ENCODE results near the gene MYO1B. TPM values are rescaled to one million over a fixed set of nuclear protein-coding genes. Genes with fewer than 3 reads are reported as not detected.
A peak's percentile ranks its signal among the peaks of the same experiment; 100 is the strongest.

Gene MYO1B
- total RNA-seq (2021; fragmentation: NEBNext Ultra II Directional; extraction: Animal tissue kit (Norgen Biotek cat#: 25700)): 100 to 1,000 TPM; 214 to 254 (median 236) TPM
- long read RNA-seq, full-length matches to known transcripts: 38 of 162 reads
- long read RNA-seq, partial matches to known transcripts: 79 of 162 reads
- long read RNA-seq, other reads (novel, unspliced or antisense): 45 of 162 reads

- DNase-seq: peak; percentile 45
- Mint-ChIP-seq H3K4me1 (ENCODE audit: low read depth) (peaks cover 40% of the 10 kb centered on the region), H3K4me3 (peak within 1 kb of the TSS; percentile 94), H3K27me3 (ENCODE audit: insufficient read depth) (no peaks in the 10 kb centered on the region; the same call in 1 of the 2 replicates), H3K27ac (peak within 1 kb of the TSS; percentile 79), H3K9me3 (no peaks in the 10 kb centered on the region), H3K36me3 (ENCODE audit: low read depth) (peaks cover 23% of the 10 kb centered on the region)
- TF ChIP-seq CTCF (IDR thresholded peaks at IDR 0.05): peak; percentile 81
Measured at GRCh38 chr2:191245046-191245868, at the start of gene MYO1B. Gene MYO1B, plus strand, starts transcription at chr2:191245404. Its CDS starts 31,492 bp downstream, at chr2:191276896.

- Mint-ChIP-seq H3K27me3 (ENCODE audit: insufficient read depth) (no peaks in the 10 kb centered on the region), H3K4me3 (no peak overlapping the region), H3K27ac (no peak overlapping the region), H3K4me1 (ENCODE audit: low read depth) (peaks cover 12% of the 10 kb centered on the region), H3K9me3 (no peaks in the 10 kb centered on the region), H3K36me3 (ENCODE audit: low read depth) (no peaks in the 10 kb centered on the region)
- no peak for TF ChIP-seq CTCF (IDR thresholded peaks at IDR 0.05)
- no peak for DNase-seq
Measured at GRCh38 chr2:191197096-191197495, 48.1 kb upstream of the MYO1B start.

DNA sequence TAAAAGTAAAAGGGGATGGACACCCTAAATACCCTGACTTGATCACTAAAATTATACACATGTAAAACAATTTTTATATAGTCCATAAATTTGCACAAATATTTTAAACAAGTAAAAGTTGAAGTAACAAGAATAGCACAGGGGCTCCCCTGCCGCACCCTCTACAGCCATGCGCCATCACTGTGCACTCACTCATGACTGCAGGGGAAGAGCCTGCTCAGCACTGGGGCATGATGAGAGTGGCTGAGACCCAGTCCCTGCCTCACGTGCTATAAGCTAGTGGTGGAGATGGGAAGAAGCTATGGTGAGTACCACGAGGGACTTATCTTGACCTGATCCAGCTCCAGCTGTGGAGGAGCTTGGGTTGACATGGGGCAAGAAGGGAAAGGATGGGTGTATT is 46.9 kb upstream of the MYO1B start:
- TF ChIP-seq CTCF (IDR thresholded peaks at IDR 0.05): no peak
- H3K4me3 Mint-ChIP-seq: no peak overlapping the region
- no peaks in the 10 kb centered on the region for H3K27me3 Mint-ChIP-seq (ENCODE audit: insufficient read depth)
- DNase-seq: no peak
- H3K9me3 Mint-ChIP-seq: peaks cover 8% of the 10 kb centered on the region
- H3K4me1 Mint-ChIP-seq (ENCODE audit: low read depth): peaks cover 23% of the 10 kb centered on the region
- H3K36me3 Mint-ChIP-seq (ENCODE audit: low read depth): peaks cover 6% of the 10 kb centered on the region; the same call in 1 of the 2 replicates
- no peak overlapping the region for H3K27ac Mint-ChIP-seq

- no peak for DNase-seq
- peaks cover 27% of the 10 kb centered on the region for H3K4me1 Mint-ChIP-seq (ENCODE audit: low read depth)
- peaks cover 15% of the 10 kb centered on the region for H3K9me3 Mint-ChIP-seq
- no peak for TF ChIP-seq CTCF (IDR thresholded peaks at IDR 0.05)
- H3K36me3 Mint-ChIP-seq (ENCODE audit: low read depth): peaks cover 6% of the 10 kb centered on the region; the same call in 1 of the 2 replicates
- no peak overlapping the region for H3K27ac Mint-ChIP-seq
- H3K4me3 Mint-ChIP-seq: no peak overlapping the region
- H3K27me3 Mint-ChIP-seq (ENCODE audit: insufficient read depth): no peaks in the 10 kb centered on the region
Measured at GRCh38 chr2:191199929-191200512, 45.2 kb upstream of the MYO1B start.

DNA sequence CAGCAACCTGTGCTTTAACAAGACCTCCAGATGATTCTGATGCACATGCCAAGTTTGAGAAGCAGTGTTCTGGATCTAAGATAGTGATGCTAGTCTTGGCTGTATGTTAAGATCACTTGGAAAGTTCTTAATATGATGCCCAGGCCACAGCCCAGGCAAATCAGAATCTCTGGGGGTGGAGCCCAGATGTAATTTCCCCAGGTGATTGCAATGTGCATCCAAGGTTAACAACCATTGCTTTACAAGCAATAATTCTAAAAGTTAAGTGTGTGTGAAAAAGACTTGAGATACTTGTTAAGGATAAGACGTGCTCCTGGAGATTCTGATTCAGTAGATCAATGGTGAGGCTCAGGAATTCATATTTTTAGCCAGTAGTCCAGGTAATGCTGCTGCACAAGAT is 44.3 kb upstream of the MYO1B start:
- Mint-ChIP-seq H3K4me3 (no peak overlapping the region), H3K36me3 (ENCODE audit: low read depth) (peaks cover 9% of the 10 kb centered on the region), H3K27ac (no peak overlapping the region; the same call in 1 of the 2 replicates), H3K9me3 (peaks cover 15% of the 10 kb centered on the region), H3K4me1 (ENCODE audit: low read depth) (peaks cover 27% of the 10 kb centered on the region), H3K27me3 (ENCODE audit: insufficient read depth) (no peaks in the 10 kb centered on the region)
- TF ChIP-seq CTCF (IDR thresholded peaks at IDR 0.05): no peak
- no peak for DNase-seq

All from HFFc6 (cell line).